SJSA1 (cell line): ENCODE data around the gene ZNF248. TPM values are rescaled to one million over a fixed set of nuclear protein-coding genes. Genes with fewer than 3 reads are reported as not detected.
A peak's percentile ranks its signal among the peaks of the same experiment; 100 is the strongest.
"Not testable (repeated sequence)": the region's sequence is repeated elsewhere in the genome, so short reads cannot be mapped to it uniquely, and the experiment has no call there.

Source experiments
- DNase-seq, 2 experiments: peaks; one replicate each; pipeline ENCODE4 v3.0.0-alpha.2; 2015 to 2020; ENCODE audit warnings: low spot score in 2 of 2, low read depth in 1 of 2
- H3K27ac ChIP-seq: fragments of 250-450 bp; sonication (Bioruptor Pico); 2 replicates; pipeline ENCODE4 v1.5.1; 2020; ENCODE audit warnings: mild to moderate bottlenecking, moderate library complexity
- H3K27me3 ChIP-seq: fragments of 250-450 bp; sonication (Bioruptor Pico); replicated peaks from 2 replicates; pipeline ENCODE4 v1.5.1; 2020; ENCODE audit warnings: mild to moderate bottlenecking, moderate library complexity
- H3K36me3 ChIP-seq: fragments of 250-450 bp; sonication (Bioruptor Pico); 2 replicates; pipeline ENCODE4 v1.5.1; 2020; ENCODE audit warnings: mild to moderate bottlenecking
- H3K4me1 ChIP-seq: fragments of 250-450 bp; sonication (Bioruptor Pico); replicated peaks from 2 replicates; pipeline ENCODE4 v1.6.1; 2021; ENCODE audit warnings: mild to moderate bottlenecking
- H3K4me3 ChIP-seq: fragments of 250-450 bp; sonication (Bioruptor Pico); 2 replicates; pipeline ENCODE4 v1.5.1; 2020; ENCODE audit warnings: mild to moderate bottlenecking
- H3K9me3 ChIP-seq: fragments of 250-450 bp; sonication (Bioruptor Pico); replicated peaks from 2 replicates; pipeline ENCODE4 v1.5.1; 2020; ENCODE audit warnings: mild to moderate bottlenecking
- total RNA-seq: library from RNA; depleted of rRNA; stranded (reverse); fragments of >200 nt; shearing (Covaris generic); gene quantifications from 2 replicates; pipeline ENCODE4 v1.2.3, GENCODE V29; 2014; rRNA removed

Gene ZNF248
- total RNA-seq, 1 experiment from 2014 or later, result 11.1 TPM

DNA sequence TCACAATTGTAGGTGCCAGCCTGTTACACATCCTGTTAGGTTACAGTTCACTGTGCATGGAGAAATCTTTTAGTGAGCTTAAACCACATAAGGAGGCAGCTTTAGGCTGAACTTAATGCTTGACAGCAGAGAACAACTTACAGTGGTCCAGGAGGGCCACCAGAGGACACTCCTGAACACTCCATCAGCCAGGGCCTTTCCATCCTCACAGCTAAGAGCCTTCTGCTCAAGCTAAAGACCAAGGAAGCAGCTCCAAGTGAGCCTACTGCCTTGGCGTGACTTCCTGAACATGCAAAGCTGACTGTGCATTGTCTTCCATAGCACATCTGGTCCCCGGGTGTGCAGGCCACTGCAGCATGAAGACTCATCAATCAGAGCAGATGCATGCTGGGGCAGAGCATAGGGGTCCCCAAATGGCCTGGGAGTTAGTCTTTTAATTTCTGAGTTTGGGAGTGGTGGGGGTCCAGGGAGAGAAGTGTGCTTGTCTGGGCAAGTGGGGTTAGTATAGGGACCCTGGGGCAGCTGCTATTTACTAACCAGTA, 105.0 kb downstream of the ZNF248 start:
- no peaks in the 10 kb centered on the region for H3K36me3 ChIP-seq
- no peaks in the 10 kb centered on the region for H3K9me3 ChIP-seq
- H3K27me3 ChIP-seq, result no peaks in the 10 kb centered on the region
- H3K4me3 ChIP-seq, result no peak overlapping the region
- H3K27ac ChIP-seq, result no peak overlapping the region
- no peaks in the 10 kb centered on the region; the same call in 1 of the 2 replicates for H3K4me1 ChIP-seq
- DNase-seq, result no peak

DNA sequence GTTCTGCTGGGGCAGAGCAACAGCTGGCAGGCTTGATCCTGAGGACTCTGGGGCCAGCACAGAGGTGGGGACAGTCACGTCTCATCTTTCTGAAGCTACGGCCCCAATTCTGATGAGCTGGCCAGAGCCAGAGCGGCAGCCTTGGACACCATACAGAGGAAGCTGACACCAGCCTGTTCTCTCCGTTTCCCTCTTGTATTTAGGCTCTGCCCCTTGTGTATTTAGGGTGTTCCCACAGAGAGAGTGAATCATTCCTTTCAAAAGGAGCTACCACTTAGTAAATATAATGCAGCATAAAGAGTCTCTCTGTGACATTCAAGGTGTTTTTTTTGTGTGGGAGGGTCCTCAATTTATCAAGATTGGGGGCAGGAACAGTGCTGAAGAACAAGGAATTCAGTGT, 109.2 kb downstream of the ZNF248 start:
- H3K27me3 ChIP-seq, result no peaks in the 10 kb centered on the region
- no peaks in the 10 kb centered on the region for H3K4me1 ChIP-seq
- no peaks in the 10 kb centered on the region for H3K36me3 ChIP-seq
- DNase-seq, result no peak
- H3K4me3 ChIP-seq, result no peak overlapping the region
- H3K9me3 ChIP-seq, result no peaks in the 10 kb centered on the region
- H3K27ac ChIP-seq, result no peak overlapping the region

DNA sequence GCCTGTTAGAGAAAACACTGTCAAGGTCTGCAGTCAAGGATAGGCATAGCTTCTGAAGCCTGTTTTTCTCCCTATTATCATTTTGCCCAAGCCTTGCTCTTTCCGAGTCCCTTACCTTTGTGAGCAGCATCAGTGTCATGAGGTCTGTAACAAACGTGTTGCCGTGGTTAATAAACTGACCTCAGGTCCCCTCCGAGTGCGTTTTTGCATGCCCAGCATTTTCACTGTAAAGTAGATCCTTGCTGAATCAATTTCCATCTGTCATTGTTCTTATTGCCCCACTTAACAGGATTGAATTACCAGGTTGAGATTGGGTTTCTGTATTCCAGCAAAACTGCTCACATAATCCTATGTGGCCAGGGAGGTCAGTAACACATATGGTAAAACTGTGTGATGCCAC, 110.3 kb downstream of the ZNF248 start:
- DNase-seq, result no peak
- H3K36me3 ChIP-seq, result no peaks in the 10 kb centered on the region
- no peak overlapping the region for H3K4me3 ChIP-seq
- no peaks in the 10 kb centered on the region for H3K9me3 ChIP-seq
- no peaks in the 10 kb centered on the region; the same call in 1 of the 2 replicates for H3K4me1 ChIP-seq
- no peak overlapping the region for H3K27ac ChIP-seq
- no peaks in the 10 kb centered on the region for H3K27me3 ChIP-seq

DNA sequence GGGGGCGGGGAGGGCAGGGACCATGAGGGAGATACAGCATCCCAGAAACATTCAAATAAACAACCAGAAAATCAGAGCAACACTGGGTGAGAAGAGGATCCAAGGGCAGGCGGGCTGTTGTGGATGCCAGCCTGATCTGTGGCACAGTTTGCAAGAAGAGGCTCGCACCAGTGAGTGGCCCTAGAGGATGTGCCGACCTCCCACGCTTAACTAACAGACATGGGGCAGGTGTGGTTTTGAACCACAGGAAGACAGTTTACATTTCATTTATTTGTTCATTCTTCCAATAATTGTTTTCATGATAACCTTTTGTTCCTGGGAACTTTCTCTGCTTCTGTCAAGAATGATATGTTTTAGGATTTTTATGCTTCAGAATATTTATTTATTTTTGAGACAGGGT, 115.6 kb downstream of the ZNF248 start:
- peak in 1 of 2 experiments; percentile 14 for DNase-seq
- H3K27ac ChIP-seq, result no peak overlapping the region

DNA sequence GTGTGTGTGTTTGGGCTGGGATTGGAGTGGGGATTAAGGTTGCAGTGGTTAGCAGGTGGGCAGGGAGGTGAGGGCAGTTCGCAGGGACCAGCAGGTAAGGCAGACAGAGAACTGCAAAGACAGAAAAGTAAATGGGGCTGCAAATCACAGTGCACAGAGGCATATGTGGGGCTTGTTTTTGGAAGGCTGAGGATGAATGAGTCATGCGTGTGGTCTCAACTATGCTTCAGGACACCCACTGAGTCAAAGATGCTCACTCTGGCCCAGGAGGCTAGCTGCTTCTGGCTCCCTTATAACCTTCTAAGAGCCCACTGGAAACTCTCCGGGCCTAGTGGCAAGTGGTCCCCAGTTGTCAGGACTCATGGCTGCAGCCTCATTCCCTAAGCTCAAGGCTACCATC, 118.2 kb downstream of the ZNF248 start:
- H3K27ac ChIP-seq, result no peak overlapping the region
- peak in 1 of 2 experiments; percentile 34 for DNase-seq

More for the DNA sequence above, 115.6 kb downstream of the ZNF248 start:
- Histone ChIP-seq H3K4me3 (no peak overlapping the region), H3K36me3 (no peaks in the 10 kb centered on the region), H3K9me3 (no peaks in the 10 kb centered on the region), H3K27me3 (no peaks in the 10 kb centered on the region), H3K4me1 (peaks cover 17% of the 10 kb centered on the region)

DNA sequence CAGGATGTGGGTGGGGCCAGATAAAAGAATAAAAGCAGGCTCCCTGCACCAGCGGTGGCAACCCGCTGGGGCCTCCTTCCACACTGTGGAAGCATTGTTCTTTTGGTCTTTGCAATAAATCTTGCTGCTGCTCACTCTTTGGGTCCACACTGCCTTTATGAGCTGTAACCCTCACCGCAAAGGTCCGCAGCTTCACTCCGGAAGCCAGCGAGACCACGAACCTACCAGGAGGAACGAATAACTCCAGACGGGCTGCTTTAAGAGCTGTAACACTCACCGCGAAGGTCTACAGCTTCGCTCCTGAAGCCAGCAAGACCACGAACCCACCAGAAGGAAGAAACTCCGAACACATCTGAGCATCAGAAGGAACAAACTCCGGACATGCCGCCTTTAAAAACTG, 119.2 kb downstream of the ZNF248 start:
- not testable (repeated sequence) for H3K27ac ChIP-seq, H3K27me3 ChIP-seq, H3K4me3 ChIP-seq, H3K36me3 ChIP-seq, H3K9me3 ChIP-seq, DNase-seq
- peaks cover 41% of the 10 kb centered on the region for H3K4me1 ChIP-seq

More for the DNA sequence above, 118.2 kb downstream of the ZNF248 start:
- H3K4me1 ChIP-seq, result peaks cover 32% of the 10 kb centered on the region
- H3K4me3 ChIP-seq, result no peak overlapping the region
- no peaks in the 10 kb centered on the region for H3K27me3 ChIP-seq
- H3K36me3 ChIP-seq, result no peaks in the 10 kb centered on the region
- no peaks in the 10 kb centered on the region for H3K9me3 ChIP-seq

DNA sequence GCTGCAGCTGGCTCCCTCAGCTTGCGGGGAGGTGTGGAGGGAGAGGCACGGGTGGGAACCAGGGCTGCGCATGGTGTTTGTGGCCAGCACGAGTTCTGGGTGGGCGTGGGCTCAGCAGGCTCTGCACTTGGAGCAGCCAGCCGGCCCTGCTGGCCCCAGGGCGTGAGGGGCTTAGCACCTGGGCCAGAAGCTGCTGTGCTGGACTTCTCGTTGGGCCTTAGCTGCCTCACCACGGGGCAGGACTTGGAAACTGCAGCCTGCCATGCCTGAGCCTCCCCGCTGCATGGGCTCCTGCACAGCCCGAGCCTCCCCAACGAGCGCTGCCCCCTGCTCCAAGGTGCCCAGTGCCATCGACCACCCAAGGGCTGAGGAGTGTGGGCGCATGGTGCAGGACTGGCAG, 120.1 kb downstream of the ZNF248 start:
- Histone ChIP-seq H3K27ac (no peak overlapping the region), H3K36me3 (no peaks in the 10 kb centered on the region), H3K9me3 (no peaks in the 10 kb centered on the region), H3K4me1 (peaks cover 50% of the 10 kb centered on the region), H3K4me3 (no peak overlapping the region), H3K27me3 (no peaks in the 10 kb centered on the region)
- no peak for DNase-seq

DNA sequence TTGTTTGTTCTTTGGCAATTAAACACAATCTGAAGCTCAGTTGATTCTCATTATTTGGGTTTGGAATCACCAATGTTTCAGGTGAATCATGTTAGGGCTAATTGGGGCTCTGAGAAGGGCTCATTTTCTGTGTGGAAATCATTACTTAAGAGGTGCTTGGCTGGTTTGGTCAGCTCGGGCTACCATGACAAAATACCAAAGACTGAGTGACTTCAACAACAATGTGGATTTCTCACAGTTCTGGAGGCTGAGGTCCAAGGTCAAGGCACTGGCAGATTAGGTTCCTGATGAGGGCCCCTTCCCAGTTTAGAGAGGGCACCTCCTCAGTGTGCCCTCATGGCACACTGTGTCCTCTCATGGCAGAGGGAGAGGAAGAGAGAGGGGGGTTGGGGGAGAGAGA, 121.3 kb downstream of the ZNF248 start:
- Histone ChIP-seq H3K36me3 (no peaks in the 10 kb centered on the region), H3K4me3 (no peak overlapping the region), H3K4me1 (peaks cover 52% of the 10 kb centered on the region), H3K27me3 (no peaks in the 10 kb centered on the region), H3K27ac (no peak overlapping the region), H3K9me3 (no peaks in the 10 kb centered on the region)
- DNase-seq, result no peak

DNA sequence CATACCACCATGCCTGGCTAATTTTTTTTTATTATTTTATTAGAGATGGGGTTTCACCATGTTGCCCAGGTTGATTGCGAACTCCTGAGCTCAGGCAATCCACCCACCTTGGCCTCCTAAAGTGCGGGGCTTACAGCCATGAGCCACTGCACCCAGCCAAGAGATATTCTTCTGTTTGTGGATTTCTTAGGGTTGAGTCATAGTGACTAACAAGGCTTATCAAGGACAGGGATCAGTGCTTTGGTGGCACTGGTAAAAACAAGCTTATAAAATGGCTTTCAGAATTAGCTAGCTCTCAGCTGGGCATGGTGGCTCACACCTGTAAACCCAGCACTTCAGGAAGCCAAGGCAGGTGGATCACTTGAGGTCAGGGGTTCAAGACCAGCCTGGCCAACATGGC, 122.4 kb downstream of the ZNF248 start:
- H3K27ac ChIP-seq, result no peak overlapping the region; the same call in 1 of the 2 replicates
- no peaks in the 10 kb centered on the region for H3K36me3 ChIP-seq
- H3K4me3 ChIP-seq, result no peak overlapping the region
- H3K27me3 ChIP-seq, result no peaks in the 10 kb centered on the region
- peaks cover 52% of the 10 kb centered on the region for H3K4me1 ChIP-seq
- DNase-seq, result peak in 1 of 2 experiments; percentile 50
- H3K9me3 ChIP-seq, result no peaks in the 10 kb centered on the region

Other genes starting within 250 kb of the ZNF248 start
- 5.2 and 9.3 TPM in 2 replicates for gene ZNF25, start 119.0 kb upstream of the ZNF248 start, total RNA-seq
- 6.6 and 7.2 TPM in 2 replicates for gene ZNF33A, start 153.1 kb upstream of the ZNF248 start, total RNA-seq
- 3.0 and 8.6 TPM in 2 replicates for gene ZNF37A, start 236.7 kb upstream of the ZNF248 start, total RNA-seq